HG03565 (cell line): ENCODE results near the gene HES5.

ENCODE experiments used
- ATAC-seq: cut with Tn5 transposase; IDR thresholded peaks from one replicate; pipeline ENCODE4 v1.9.1; 2021; ENCODE audit warnings: mild to moderate bottlenecking, moderate library complexity; ENCODE audit not compliant: unreplicated experiment

The HES5 gene

GRCh38 chr1:2547210-2548067, 17.4 kb upstream of the HES5 start:
- no peak for ATAC-seq

DNA sequence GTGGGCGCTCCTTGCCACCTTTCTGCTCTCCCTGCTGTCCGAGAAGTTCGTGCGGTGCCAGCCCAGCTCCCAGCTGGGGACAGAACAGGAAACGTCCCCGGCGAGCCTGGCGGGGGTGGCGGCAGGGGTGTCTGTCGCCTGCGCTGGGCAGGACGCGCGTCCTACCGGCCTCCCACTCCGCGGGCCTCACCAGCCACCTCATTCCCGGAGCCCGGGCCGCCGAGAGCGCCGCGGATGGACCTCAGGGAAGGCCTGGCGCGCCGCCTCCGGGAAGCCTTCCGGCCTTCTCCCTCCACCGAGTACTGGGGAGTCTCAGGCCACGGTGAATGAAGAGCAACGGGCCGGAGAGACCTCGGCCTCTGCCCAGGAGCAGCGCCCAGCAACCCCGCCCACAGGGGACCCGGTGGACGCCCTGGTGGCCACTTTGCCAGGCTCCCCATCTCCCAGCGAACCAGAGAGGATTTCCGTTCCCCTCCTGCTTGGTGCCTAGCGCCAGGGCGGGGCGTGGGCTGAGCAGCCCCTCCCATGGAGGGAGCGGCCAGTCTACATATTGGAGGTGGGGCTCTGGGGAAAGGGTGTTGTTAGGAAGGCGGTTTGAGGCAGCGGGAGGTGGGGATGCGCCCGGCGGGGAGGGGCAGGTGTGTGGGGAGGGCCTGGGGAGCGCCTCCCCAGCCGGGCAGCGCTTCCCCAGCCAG, 16.6 kb upstream of the HES5 start:
- ATAC-seq = peak; percentile 21

DNA sequence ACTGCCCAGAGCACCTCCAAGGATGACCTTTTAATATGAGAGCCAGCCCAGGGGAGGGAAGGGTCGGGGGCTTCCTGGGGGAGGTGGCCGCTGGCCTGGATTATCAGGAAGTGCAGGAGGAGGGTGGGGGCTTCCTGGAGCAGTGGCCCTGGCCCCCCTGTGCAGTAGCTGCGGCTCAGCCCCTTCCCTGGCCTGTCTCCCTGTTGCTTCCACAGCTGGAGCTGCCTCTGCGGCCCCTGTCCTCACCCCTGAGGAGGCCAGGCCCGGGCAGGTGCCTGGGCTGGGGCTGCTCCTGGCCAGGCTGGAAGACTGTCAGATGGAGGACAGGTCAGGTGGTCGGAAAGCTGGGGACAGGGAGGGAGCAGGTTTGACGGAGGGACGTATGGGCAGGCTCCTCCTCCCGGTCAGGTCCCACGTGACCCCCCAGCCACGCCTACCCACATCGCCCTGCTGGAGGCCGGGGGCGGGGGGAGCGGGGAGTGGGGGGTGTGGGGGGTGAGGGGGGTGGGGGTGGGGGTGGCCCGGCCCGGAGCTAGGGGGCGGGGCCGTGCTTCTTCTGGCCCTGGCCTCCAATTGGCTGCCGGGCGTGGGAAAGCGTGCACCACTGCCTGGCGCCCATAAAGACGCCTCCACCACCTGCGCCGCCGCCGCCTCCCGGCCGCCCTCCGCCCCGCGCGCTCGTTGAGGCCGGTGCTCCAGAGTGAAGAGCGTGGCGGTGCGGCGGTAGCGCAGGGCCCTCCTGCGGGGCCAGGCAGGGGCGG, 15.9 kb upstream of the HES5 start:
- peak; percentile 21 for ATAC-seq

- no peak for ATAC-seq
These were observed 15.0 kb upstream of the HES5 start for GRCh38 chr1:2544875-2545640.

DNA sequence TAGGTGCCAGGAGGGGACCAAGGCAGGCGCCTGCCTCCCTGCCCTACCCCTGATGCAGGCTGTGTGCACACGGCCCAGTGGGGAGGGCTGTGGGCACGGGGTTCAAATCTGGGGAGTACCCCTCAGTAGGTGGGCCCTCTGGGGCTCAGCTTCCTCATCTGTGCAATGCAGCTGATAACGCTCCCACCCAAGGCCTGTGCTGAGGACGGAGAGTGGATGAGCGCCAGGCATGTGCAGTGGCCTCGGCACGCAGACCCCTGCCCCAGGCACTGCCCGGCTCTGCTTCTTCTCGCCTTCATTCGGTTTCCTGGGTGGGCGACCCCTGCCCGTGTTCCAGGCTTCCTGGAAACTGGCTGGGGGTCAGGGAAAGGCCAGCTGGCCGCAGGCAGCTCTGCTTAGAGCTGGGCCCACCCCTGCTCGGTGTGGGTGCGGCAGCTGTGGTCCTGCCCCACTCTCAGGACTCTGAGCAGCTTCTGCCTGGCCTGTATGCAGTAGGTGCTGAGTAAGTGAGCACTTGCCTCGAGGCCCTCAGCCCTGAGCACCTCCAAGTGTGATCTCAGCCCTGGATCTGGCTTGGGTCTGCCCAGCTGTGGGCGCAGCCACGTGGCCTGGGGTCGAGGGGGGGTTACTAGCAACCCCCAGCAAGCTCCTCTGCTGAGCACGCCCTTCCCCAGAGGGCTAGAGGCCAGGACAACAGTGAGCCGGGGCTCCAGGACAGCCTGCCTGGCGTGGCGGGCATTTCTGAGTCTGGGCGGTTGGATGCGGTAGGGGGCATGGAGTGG, 14.2 kb upstream of the HES5 start:
- no peak for ATAC-seq

DNA sequence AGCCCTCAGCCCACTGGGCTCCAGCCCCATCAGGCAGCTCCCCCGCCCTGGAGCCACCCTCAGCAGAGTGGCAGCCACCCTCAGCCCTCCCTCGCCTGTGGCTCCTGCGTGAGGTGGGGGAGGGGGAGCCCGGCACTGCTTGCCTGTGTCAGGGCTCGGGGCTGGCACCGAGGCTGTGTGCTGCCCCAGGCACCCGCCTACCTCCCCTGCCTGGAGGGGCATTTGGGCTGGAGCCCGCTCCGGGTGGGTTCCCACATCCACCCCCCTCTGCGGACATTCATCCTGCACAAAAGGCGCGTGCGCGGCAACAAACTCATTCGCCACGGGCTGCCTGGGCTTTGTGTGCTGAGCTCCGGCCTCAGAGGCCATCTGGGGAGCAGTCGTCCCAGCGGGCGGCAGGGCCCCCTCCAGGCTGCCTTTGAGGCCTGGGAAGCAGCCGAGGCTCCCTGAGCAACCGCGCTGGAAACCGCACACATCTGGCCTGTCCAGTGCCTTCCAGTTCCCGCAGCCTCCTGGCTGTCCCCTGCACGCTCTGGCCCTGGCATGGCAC, 13.6 kb upstream of the HES5 start:
- no peak for ATAC-seq

- no peak for ATAC-seq
These were observed 12.3 kb upstream of the HES5 start for GRCh38 chr1:2542246-2542915.

GRCh38 chr1:2541619-2542245, 11.7 kb upstream of the HES5 start:
- ATAC-seq = no peak

DNA sequence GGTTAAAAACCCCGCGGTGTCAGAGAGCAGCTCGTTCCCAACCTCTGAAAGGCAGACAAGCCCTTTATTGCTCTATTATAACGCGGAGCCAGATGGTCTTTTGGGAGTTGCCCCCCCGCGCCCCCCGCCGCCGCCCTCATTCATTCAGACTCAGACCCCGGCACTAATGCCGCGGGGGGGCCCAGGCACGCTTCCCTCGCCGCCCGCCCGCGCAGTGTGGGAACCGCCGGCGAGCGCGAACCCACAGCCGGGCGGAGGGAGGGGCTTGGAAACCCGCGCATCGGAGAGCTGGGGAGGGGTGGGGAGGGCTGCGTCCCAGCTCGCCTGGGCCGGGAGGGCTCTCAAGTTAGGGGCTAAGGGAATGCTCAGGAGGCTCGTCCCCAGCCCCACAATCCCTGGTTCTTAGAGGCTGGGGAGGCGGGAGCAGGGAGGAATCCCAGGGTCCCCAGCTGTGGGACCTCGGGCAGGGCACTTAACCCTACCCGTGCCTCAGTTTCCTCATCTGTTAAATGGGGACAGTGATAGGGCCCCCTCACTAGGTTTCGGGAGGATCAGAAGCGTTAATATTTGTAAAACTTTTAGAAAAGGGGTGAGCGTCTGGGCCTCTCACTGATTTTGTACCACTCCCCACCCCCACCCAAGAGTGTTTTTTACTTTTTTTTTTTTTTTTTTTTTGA, 10.9 kb upstream of the HES5 start:
- no peak for ATAC-seq

GRCh38 chr1:2539312-2539907, 9.3 kb upstream of the HES5 start:
- no peak for ATAC-seq

DNA sequence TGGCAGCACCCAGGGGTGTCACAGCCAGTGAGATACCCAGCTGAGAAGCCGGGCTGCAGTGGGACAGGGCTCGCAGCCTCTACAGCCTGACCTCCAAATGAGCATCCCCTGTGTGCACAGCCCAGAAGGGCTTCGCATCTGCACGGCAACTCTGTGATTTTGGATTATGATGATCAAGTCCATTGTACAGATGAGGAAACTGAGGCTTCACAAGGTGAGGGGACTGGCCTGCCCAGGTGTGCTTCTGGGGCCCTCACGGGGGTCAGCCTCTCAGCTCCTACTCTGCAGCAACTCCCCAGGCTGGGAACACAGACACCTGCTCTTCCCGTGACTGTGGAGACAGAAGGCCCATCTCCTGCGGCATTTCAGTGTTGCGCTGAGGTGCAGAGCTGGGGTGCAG, 8.8 kb upstream of the HES5 start:
- ATAC-seq = no peak

DNA sequence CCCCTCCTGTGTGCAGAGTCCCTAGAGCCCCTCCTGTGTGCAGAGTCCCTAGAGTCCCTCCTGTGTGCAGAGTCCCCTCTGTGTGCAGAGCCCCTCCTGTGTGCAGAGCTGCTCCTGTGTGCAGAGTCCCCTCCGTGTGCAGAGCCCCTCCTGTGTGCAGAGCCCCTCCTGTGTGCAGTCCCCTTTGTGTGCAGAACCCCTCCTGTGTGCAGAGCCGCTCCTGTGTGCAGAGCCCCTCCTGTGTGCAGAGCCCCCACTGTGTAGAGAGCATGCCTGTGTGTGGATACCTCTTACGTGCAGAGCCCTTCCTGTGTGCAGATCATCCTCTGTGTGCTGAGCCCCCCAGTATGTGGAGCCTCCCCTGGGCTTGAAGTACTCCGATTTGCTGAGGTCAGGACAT, 8.3 kb upstream of the HES5 start:
- ATAC-seq = no peak

GRCh38 chr1:2537784-2538115, 7.7 kb upstream of the HES5 start:
- no peak for ATAC-seq

DNA sequence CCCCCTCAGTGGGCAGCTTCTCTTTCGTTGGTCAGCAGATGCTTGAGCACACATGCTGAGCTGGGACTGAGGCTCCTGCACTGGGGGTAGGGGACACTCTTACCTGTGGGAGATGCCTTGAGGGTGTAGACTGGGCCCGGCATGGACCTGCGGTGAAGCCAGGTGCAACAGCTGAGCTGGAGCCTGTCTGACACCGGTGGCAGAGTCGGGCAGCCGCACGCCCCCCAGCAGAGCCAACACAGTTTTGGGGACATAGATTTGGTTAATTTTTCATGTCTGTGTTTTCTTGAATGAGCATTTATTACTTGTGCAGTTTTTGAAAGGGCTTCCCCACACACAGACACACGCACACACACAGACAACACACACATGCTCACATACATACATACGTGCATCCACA, 5.9 kb upstream of the HES5 start:
- no peak for ATAC-seq

- no peak for ATAC-seq
These were observed 5.4 kb upstream of the HES5 start for GRCh38 chr1:2535455-2535854.

- no peak for ATAC-seq
These were observed 4.8 kb upstream of the HES5 start for GRCh38 chr1:2534687-2535441.

DNA sequence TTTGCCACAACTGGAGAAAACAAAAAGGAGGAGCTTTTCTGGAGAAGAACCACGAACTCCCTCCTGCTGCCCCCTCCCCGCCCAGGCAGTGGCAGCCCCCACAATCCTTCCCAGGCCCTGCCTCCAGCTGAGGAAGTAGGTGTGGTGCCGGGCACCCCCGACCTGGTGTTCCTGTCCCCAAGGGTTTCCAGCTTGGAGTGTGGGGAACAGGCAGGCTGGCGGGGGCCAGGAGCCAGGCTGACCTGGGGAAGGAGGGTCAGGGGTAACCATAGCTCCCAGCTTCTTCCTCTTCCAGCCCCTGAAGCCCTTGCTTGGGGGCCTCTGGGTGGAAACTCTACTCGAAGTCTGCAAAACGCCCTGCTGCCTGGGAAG, 4.2 kb upstream of the HES5 start:
- ATAC-seq = no peak
